GM12864 (cell line): ENCODE results near the gene COL4A4.

Experiments used
- DNase-seq: peaks from one replicate; pipeline ENCODE4 v3.0.0-alpha.2; 2011; ENCODE audit warnings: low read depth
- H3K4me3 ChIP-seq: 2 replicates; pipeline ENCODE4 v1.5.1; 2011; ENCODE audit warnings: mild to moderate bottlenecking, low read depth, low read length, control low read depth
- CTCF ChIP-seq: IDR thresholded peaks from 2 replicates; pipeline ENCODE4 v1.5.1; 2011; ENCODE audit warnings: low read depth, mild to moderate bottlenecking, moderate library complexity, low read length, control low read depth, inconsistent platforms; ENCODE audit errors: missing control alignments

The COL4A4 gene

GRCh38 chr2:227161947-227162346 lies 2.1 kb downstream of the COL4A4 start:
- no peak for TF ChIP-seq CTCF
- no peak overlapping the region for H3K4me3 ChIP-seq
- no peak for DNase-seq

- no peak overlapping the region for H3K4me3 ChIP-seq
- DNase-seq, result no peak
- no peak for TF ChIP-seq CTCF
These were observed 3.8 kb downstream of the COL4A4 start for GRCh38 chr2:227160164-227160563.

GRCh38 chr2:227154986-227155774 lies 8.8 kb downstream of the COL4A4 start:
- TF ChIP-seq CTCF, result no peak
- no peak for DNase-seq
- no peak overlapping the region for H3K4me3 ChIP-seq

- no peak for TF ChIP-seq CTCF
- no peak for DNase-seq
- no peak overlapping the region for H3K4me3 ChIP-seq
These were observed 10.1 kb downstream of the COL4A4 start for GRCh38 chr2:227153758-227154486.

- no peak overlapping the region for H3K4me3 ChIP-seq
- no peak for TF ChIP-seq CTCF
- DNase-seq, result no peak
These were observed 10.7 kb downstream of the COL4A4 start for GRCh38 chr2:227153307-227153706.

- no peak for TF ChIP-seq CTCF
- DNase-seq, result no peak
- H3K4me3 ChIP-seq, result no peak overlapping the region
These were observed 11.8 kb downstream of the COL4A4 start for GRCh38 chr2:227152093-227152766.
